Psoas muscle (tissue), 8 donors: ENCODE measurements around the gene CRHBP. TPM values are rescaled to one million over a fixed set of nuclear protein-coding genes. Genes with fewer than 3 reads are reported as not detected.

Experiments used
- ATAC-seq, 4 donors: fragments of 200-7000 bp; cut with Tn5 transposase; one replicate each; pipeline ENCODE4 v1.9.1; 2020; ENCODE audit warnings: moderate library complexity in 3 of 4, mild to moderate bottlenecking in 2 of 4
- DNase-seq, 2 donors: peaks; one replicate each; pipeline ENCODE4 v3.0.0-alpha.2; 2020
- H3K27ac ChIP-seq: fragments of 200-600 bp; one replicate; pipeline ENCODE4 v1.8.0; 2022
- H3K27me3 ChIP-seq, 3 donors: fragments of 200-600 bp in 1 of 3; one replicate each; pipeline versions ENCODE4 v1.6.1 to v1.8.0; 2013 to 2022; ENCODE audit warnings: low read length in 2 of 3, mild to moderate bottlenecking in 2 of 3, moderate library complexity in 1 of 3; ENCODE audit not compliant: insufficient read depth in 3 of 3
- H3K36me3 ChIP-seq, 2 donors: fragments of 200-600 bp in 1 of 2; one replicate each; pipeline versions ENCODE4 v1.6.1 to v1.8.0; 2013 to 2022; ENCODE audit warnings: low read depth in 1 of 2, mild to moderate bottlenecking in 1 of 2, moderate library complexity in 1 of 2; ENCODE audit not compliant: insufficient read depth in 1 of 2
- H3K4me1 ChIP-seq: fragments of 200-600 bp; one replicate; pipeline ENCODE4 v1.8.0; 2022
- H3K4me3 ChIP-seq: fragments of 200-600 bp; one replicate; pipeline ENCODE4 v1.8.0; 2022; ENCODE audit warnings: mild to moderate bottlenecking
- H3K9me3 ChIP-seq: fragments of 200-600 bp; one replicate; pipeline ENCODE4 v1.8.0; 2022
- CTCF ChIP-seq: fragments of 200-600 bp; IDR thresholded peaks from one replicate; pipeline ENCODE4 v1.8.0; 2022; ENCODE audit warnings: antibody characterized with exemption
- WGBS, 3 donors: extraction: QIAGEN DNeasy Blood & Tissue Kit; methylation state at CpG; one replicate each; pipeline versions ENCODE4 v1.1.6 to v1.1.7; 2013; 5-methylcytosine and 5-hydroxymethylcytosine counted together
- intact Hi-C, 2 donors: fragments of 100-400 bp; cut with DNase I; formaldehyde crosslinking; loops; one replicate each; pipeline versions ENCODE4 v1.11.0 to v1.14.2; 2022
- polyA plus RNA-seq, 3 donors: library from polyadenylated mRNA; stranded (reverse); fragments of 200-250 nt; gene quantifications; one replicate each; pipeline ENCODE4 v1.2.3, GENCODE V29; 2013
- total RNA-seq, 4 donors: library from RNA; stranded (reverse); fragmentation: NEBNext Ultra II Directional in 2 of 4; extraction: Animal tissue kit (Norgen Biotek cat#: 25700) in 2 of 4; gene quantifications; one replicate each; pipeline versions ENCODE4 v1.2.1 to v1.2.4, GENCODE V29; 2021 to 2023
- donor health status: healthy with polysubstance abuse.
- donor health status: DM: no; HTN: no; CAD: no; lungs with moderate emphysema.
- donor health status: Bipolar disorder and iron deficiency.
- donor health status: healthy.
- donor health status: DM: yes; HTN: yes; CAD: no.
- donor health status: DM: no; HTN: no; CAD: no.
- donor health status: DM: no; HTN: no; CAD: no.
- donor health status: DM: yes; HTN: yes; CAD: no.

The CRHBP gene
- total and polyA plus RNA-seq, 7 donors: 0.03 to 0.51 (median 0.19) TPM; not detected in 1

- ATAC-seq (no peak), DNase-seq (no peak)
- Histone ChIP-seq H3K27me3 (no peaks in the 10 kb centered on the region), H3K4me1 (no peaks in the 10 kb centered on the region), H3K4me3 (no peak overlapping the region), H3K27ac (no peak overlapping the region), H3K9me3 (no peaks in the 10 kb centered on the region), H3K36me3 (no peaks in the 10 kb centered on the region)
- TF ChIP-seq CTCF: no peak
- intact Hi-C loops: no loop called here
- 58 to 73% (median 61%) methylated on average over 4 of the region's 4 CpGs for WGBS, 3 donors
Measured at GRCh38 chr5:76920491-76920890, 32.4 kb upstream of the CRHBP start.

GRCh38 chr5:76926329-76927105, 26.3 kb upstream of the CRHBP start:
- WGBS, 3 donors: 39 to 48% (median 45%) methylated on average over 6 of the region's 6 CpGs
- no peak for ATAC-seq
- no peaks in the 10 kb centered on the region for H3K36me3 ChIP-seq
- no peak overlapping the region for H3K4me3 ChIP-seq
- intact Hi-C loops: no loop called here
- no peak for DNase-seq
- H3K9me3 ChIP-seq: no peaks in the 10 kb centered on the region
- no peaks in the 10 kb centered on the region for H3K27me3 ChIP-seq
- no peak overlapping the region for H3K27ac ChIP-seq
- no peaks in the 10 kb centered on the region for H3K4me1 ChIP-seq
- no peak for TF ChIP-seq CTCF

GRCh38 chr5:76927961-76928360, 24.9 kb upstream of the CRHBP start:
- Histone ChIP-seq H3K36me3 (no peaks in the 10 kb centered on the region), H3K4me1 (no peaks in the 10 kb centered on the region), H3K27me3 (no peaks in the 10 kb centered on the region), H3K4me3 (no peak overlapping the region), H3K27ac (no peak overlapping the region), H3K9me3 (no peaks in the 10 kb centered on the region)
- DNase-seq (no peak), ATAC-seq (no peak)
- 74 to 75% (median 75%) methylated on average over 4 of the region's 4 CpGs for WGBS, 3 donors
- no peak for TF ChIP-seq CTCF
- intact Hi-C loops: no loop called here

GRCh38 chr5:76930083-76930482, 22.8 kb upstream of the CRHBP start:
- no peak for TF ChIP-seq CTCF
- Histone ChIP-seq H3K4me1 (no peaks in the 10 kb centered on the region), H3K27ac (no peak overlapping the region), H3K27me3 (no peaks in the 10 kb centered on the region), H3K36me3 (no peaks in the 10 kb centered on the region), H3K4me3 (no peak overlapping the region), H3K9me3 (no peaks in the 10 kb centered on the region)
- 70 to 79% (median 70%) methylated on average over 4 of the region's 4 CpGs for WGBS, 3 donors
- DNase-seq: no peak
- no peak for ATAC-seq
- intact Hi-C loops: no loop called here

GRCh38 chr5:76938177-76938576, 14.7 kb upstream of the CRHBP start:
- no peak for ATAC-seq
- no peaks in the 10 kb centered on the region for H3K4me1 ChIP-seq
- H3K9me3 ChIP-seq: no peaks in the 10 kb centered on the region
- H3K27ac ChIP-seq: no peak overlapping the region
- TF ChIP-seq CTCF: no peak
- intact Hi-C loops: no loop called here
- DNase-seq: no peak
- H3K4me3 ChIP-seq: no peak overlapping the region
- H3K36me3 ChIP-seq: no peaks in the 10 kb centered on the region
- H3K27me3 ChIP-seq: no peaks in the 10 kb centered on the region
